H1 (cell line): Measurements from ENCODE around the gene SUPT4H1.

ENCODE experiments used
- CTCF ChIP-seq, 3 experiments: IDR thresholded peaks; 1 replicate in 2 of 3; 2 replicates in 1 of 3; pipeline versions ENCODE4 v1.5.1 to v1.6.1; 2011; ENCODE audit warnings: low read length in 3 of 3, mild to moderate bottlenecking in 3 of 3, inconsistent platforms in 2 of 3, low read depth in 1 of 3, moderate library complexity in 1 of 3; ENCODE audit not compliant: insufficient read depth in 1 of 3; ENCODE audit errors: control extremely low read depth in 1 of 3
- KDM5A ChIP-seq: fragments of 200-600 bp; IDR thresholded peaks from 2 replicates; pipeline ENCODE4 v1.7.1; 2012; ENCODE audit warnings: mild to moderate bottlenecking, low read length, inconsistent platforms, mixed read lengths

DNA sequence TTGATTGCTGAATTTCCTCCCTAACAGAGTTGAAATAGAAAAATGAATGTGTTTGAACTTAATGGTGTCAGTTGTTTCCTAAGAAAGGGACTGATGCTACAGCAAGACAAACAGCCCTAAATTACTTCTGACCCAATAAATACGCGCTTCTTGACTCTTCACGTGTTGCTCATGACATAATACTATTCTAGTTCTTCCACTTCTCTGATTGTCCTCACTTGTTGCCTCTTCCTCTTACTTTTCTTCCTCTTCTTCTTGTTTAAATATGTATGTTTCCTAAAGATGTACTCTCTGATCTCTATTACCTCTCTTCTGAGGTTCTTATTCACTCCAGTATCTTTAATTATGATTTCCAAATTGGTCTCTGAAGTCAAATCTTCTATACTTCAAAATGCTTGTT is 32.9 kb upstream of the SUPT4H1 start:
- no peak for TF ChIP-seq CTCF (IDR thresholded peaks at IDR 0.05; ENCODE audit: control extremely low read depth in 1 of 3, insufficient read depth in 1 of 3, low read depth in 1 of 3, low read length in 3 of 3)
- TF ChIP-seq KDM5A, result no peak
